Kidney (tissue), 14 donors: ENCODE data around the gene DUSP16. TPM values are rescaled to one million over a fixed set of nuclear protein-coding genes. Genes with fewer than 3 reads are reported as not detected.

Experiments
- DNase-seq, 5 donors: peaks; one replicate each; pipeline ENCODE4 v3.0.0-alpha.2; 2013 to 2020
- FAIRE-seq: peaks from 2 replicates; lab custom pipeline; 2012; peaks lifted over from hg19 to GRCh38; lab: Jason Lieb, UNC
- H3K27ac ChIP-seq, 2 donors: one replicate each; pipeline ENCODE4 v1.7.0; 2013; ENCODE audit warnings: low read depth in 2 of 2, low read length in 2 of 2, inconsistent platforms in 1 of 2
- H3K27me3 ChIP-seq: one replicate; pipeline ENCODE4 v1.7.1; 2013; ENCODE audit warnings: low read length, inconsistent platforms; ENCODE audit not compliant: control insufficient read depth, insufficient read depth
- H3K36me3 ChIP-seq, 3 donors: one replicate each; pipeline versions ENCODE4 v1.7.0 to v1.7.1; 2013; ENCODE audit warnings: low read length in 3 of 3, control low read depth in 1 of 3, inconsistent platforms in 1 of 3; ENCODE audit not compliant: insufficient read depth in 3 of 3, control insufficient read depth in 2 of 3
- H3K4me1 ChIP-seq, 3 donors: one replicate each; pipeline versions ENCODE4 v1.7.0 to v1.7.1; 2013; ENCODE audit warnings: low read length in 3 of 3, inconsistent platforms in 1 of 3, low read depth in 1 of 3; ENCODE audit not compliant: control insufficient read depth in 2 of 3, insufficient read depth in 2 of 3
- H3K4me3 ChIP-seq, 3 donors: one replicate each; pipeline versions ENCODE4 v1.7.0 to v1.8.1; 2013; ENCODE audit warnings: low read length in 3 of 3, control low read depth in 1 of 3, inconsistent platforms in 1 of 3
- H3K9ac ChIP-seq, 3 donors: one replicate each; pipeline versions ENCODE4 v1.7.0 to v1.7.1; 2013; ENCODE audit warnings: low read length in 3 of 3, control low read depth in 1 of 3, inconsistent platforms in 1 of 3
- H3K9me3 ChIP-seq, 3 donors: one replicate each; pipeline versions ENCODE4 v1.7.0 to v1.7.1; 2013; ENCODE audit warnings: low read length in 3 of 3, control low read depth in 1 of 3, inconsistent platforms in 1 of 3; ENCODE audit not compliant: control insufficient read depth in 2 of 3, insufficient read depth in 1 of 3
- CTCF ChIP-seq: IDR thresholded peaks from 3 replicates; pipeline ENCODE4 v1.5.1; 2012; ENCODE audit warnings: mild to moderate bottlenecking, moderate library complexity, borderline replicate concordance; ENCODE audit not compliant: insufficient read depth; ENCODE audit errors: extremely low read depth
- intact Hi-C: fragments of 100-400 bp; cut with DNase I; formaldehyde crosslinking; loops from one replicate; pipeline ENCODE4 v1.11.1; 2022
- polyA plus RNA-seq: library from polyadenylated mRNA; stranded (reverse); fragments of 350-450 nt; fragmentation: Illumina TruSeq; extraction: RNeasy Lipid Tissue Mini Kit (QIAGEN cat#74804); gene quantifications from one replicate; pipeline ENCODE4 v1.2.3, GENCODE V29; 2014; ENCODE audit warnings: low read depth, low replicate concordance; ENCODE audit not compliant: insufficient read depth
- total RNA-seq: library from RNA; stranded (reverse); fragmentation: NEBNext Ultra II Directional; extraction: Animal tissue kit (Norgen Biotek cat#: 25700); gene quantifications from one replicate; pipeline ENCODE4 v1.2.1, GENCODE V29; 2021
- donor health status: control.
- donor health status: control.
- donor health status: control.
- donor health status: control.
- donor health status: control.
- donor health status: DM: yes; HTN: yes; CAD: no.
- donor health status: Normal renal cell carcinoma (clear cell type).

The DUSP16 gene
- total and polyA plus RNA-seq, 2 donors from 2014 or later = 6.6 to 27.4 TPM

- H3K27ac ChIP-seq = no peak overlapping the region
- H3K4me1 ChIP-seq = no peaks in the 10 kb centered on the region
- FAIRE-seq = no peak
- no peak for TF ChIP-seq CTCF
- DNase-seq = no peak
- H3K9ac ChIP-seq = no peak overlapping the region
- H3K27me3 ChIP-seq = no peaks in the 10 kb centered on the region
- no peaks in the 10 kb centered on the region for H3K9me3 ChIP-seq
- H3K4me3 ChIP-seq = no peak overlapping the region
- intact Hi-C loops = no loop called here
- peaks cover 4 to 34% (median 10%) of the 10 kb centered on the region in 3 donors for H3K36me3 ChIP-seq
Observed at GRCh38 chr12:12482150-12482761, 80.4 kb downstream of the DUSP16 start.

- DNase-seq (no peak), FAIRE-seq (no peak)
- TF ChIP-seq CTCF = no peak
- intact Hi-C loops = no loop called here
- no peaks in the 10 kb centered on the region for H3K27me3 ChIP-seq
- H3K27ac ChIP-seq = no peak overlapping the region
- H3K4me3 ChIP-seq = no peak overlapping the region
- peaks cover 4 to 35% (median 16%) of the 10 kb centered on the region in 3 donors for H3K36me3 ChIP-seq
- H3K9ac ChIP-seq = no peak overlapping the region
- no peaks in the 10 kb centered on the region for H3K9me3 ChIP-seq
- H3K4me1 ChIP-seq = no peaks in the 10 kb centered on the region
Observed at GRCh38 chr12:12481631-12482030, 81.0 kb downstream of the DUSP16 start.

GRCh38 chr12:12480074-12480473, 82.6 kb downstream of the DUSP16 start:
- Histone ChIP-seq H3K4me3 (no peak overlapping the region), H3K27ac (no peak overlapping the region), H3K36me3 (peaks cover 4 to 29% (median 15%) of the 10 kb centered on the region in 3 donors), H3K4me1 (no peaks in the 10 kb centered on the region), H3K9me3 (no peaks in the 10 kb centered on the region), H3K27me3 (no peaks in the 10 kb centered on the region), H3K9ac (no peak overlapping the region)
- DNase-seq (no peak), FAIRE-seq (no peak)
- intact Hi-C loops = no loop called here
- TF ChIP-seq CTCF = no peak

- no peaks in the 10 kb centered on the region for H3K9me3 ChIP-seq
- no peak overlapping the region for H3K9ac ChIP-seq
- no peak overlapping the region for H3K4me3 ChIP-seq
- DNase-seq (no peak), FAIRE-seq (no peak)
- H3K27ac ChIP-seq = no peak overlapping the region
- peaks cover 4 to 29% (median 15%) of the 10 kb centered on the region in 3 donors for H3K36me3 ChIP-seq
- H3K27me3 ChIP-seq = no peaks in the 10 kb centered on the region
- no peak for TF ChIP-seq CTCF
- intact Hi-C loops = no loop called here
- no peaks in the 10 kb centered on the region for H3K4me1 ChIP-seq
Observed at GRCh38 chr12:12477532-12477890, 85.2 kb downstream of the DUSP16 start.
